SK-N-SH (cell line): Measurements from ENCODE around the gene HASPIN. TPM values are rescaled to one million over a fixed set of nuclear protein-coding genes. Genes with fewer than 3 reads are reported as not detected.

Source experiments
- CTCF ChIA-PET: fragments of 300-600, 350-600 bp; formaldehyde crosslinking; extraction: SDS; loops from one replicate; lab custom pipeline; 2021; lab: Yijun Ruan, JAX
- POLR2A ChIA-PET: fragments of 350-600 bp; sonication (Branson Sonifier 250); formaldehyde crosslinking; extraction: SDS; loops from one replicate; lab custom pipeline; 2020; ENCODE audit warnings: antibody characterized with exemption, inconsistent platforms; lab: Yijun Ruan, JAX
- DNase-seq: peaks from one replicate; pipeline ENCODE4 v3.0.0; 2012
- H2AFZ ChIP-seq: fragments of 200-600 bp; sonication (generic); 2 replicates; pipeline ENCODE4 v1.8.1; 2016; ENCODE audit warnings: antibody characterized with exemption, mild to moderate bottlenecking, low read depth
- H3F3A ChIP-seq: fragments of 200-600 bp; sonication (generic); replicated peaks from 2 replicates; pipeline ENCODE3; 2016; ENCODE audit warnings: antibody characterized with exemption, mild to moderate bottlenecking; ENCODE audit not compliant: insufficient read depth
- H3K27ac ChIP-seq, 2 experiments: fragments of 200-500 bp in 1 of 2; fragments of 200-600 bp in 1 of 2; sonication (Bioruptor generic) in 1 of 2; sonication (generic), shearing (Covaris generic) in 1 of 2; 2 replicates each; pipeline versions ENCODE4 v1.5.1 to v1.6.1; 2014 to 2016; ENCODE audit warnings: low read depth in 2 of 2, inconsistent platforms in 1 of 2, low read length in 1 of 2, mild to moderate bottlenecking in 1 of 2, mixed read lengths in 1 of 2
- H3K27me3 ChIP-seq: fragments of 200-600 bp; sonication (generic), shearing (Covaris generic); 2 replicates; pipeline ENCODE4 v1.6.1; 2016; ENCODE audit warnings: mixed run types; ENCODE audit not compliant: insufficient read depth
- H3K36me3 ChIP-seq, 2 experiments: fragments of 200-500 bp in 1 of 2; fragments of 200-600 bp in 1 of 2; sonication (Bioruptor generic) in 1 of 2; sonication (generic) in 1 of 2; replicated peaks in 1 of 2; 2 replicates each; pipeline versions ENCODE3 to v1.5.1; 2014 to 2016; ENCODE audit warnings: low read length in 1 of 2, mild to moderate bottlenecking in 1 of 2; ENCODE audit not compliant: insufficient read depth in 2 of 2, control insufficient read depth in 1 of 2
- H3K4me1 ChIP-seq, 2 experiments: fragments of 200-500 bp in 1 of 2; fragments of 200-600 bp in 1 of 2; sonication (Bioruptor generic) in 1 of 2; sonication (generic), shearing (Covaris generic) in 1 of 2; 2 replicates each; pipeline versions ENCODE4 v1.5.1 to v1.6.1; 2014 to 2016; ENCODE audit warnings: low read depth in 1 of 2, low read length in 1 of 2, mixed run types in 1 of 2; ENCODE audit not compliant: insufficient read depth in 2 of 2, control insufficient read depth in 1 of 2
- H3K4me2 ChIP-seq: fragments of 200-600 bp; sonication (generic), shearing (Covaris generic); 2 replicates; pipeline ENCODE4 v1.6.1; 2017; ENCODE audit warnings: mixed run types
- H3K4me3 ChIP-seq, 2 experiments: fragments of 200-500 bp in 1 of 2; fragments of 200-600 bp in 1 of 2; sonication (Bioruptor generic) in 1 of 2; sonication (generic), shearing (Covaris generic) in 1 of 2; 2 replicates each; pipeline versions ENCODE4 v1.5.1 to v1.8.1; 2014 to 2016; ENCODE audit warnings: low read depth in 2 of 2, inconsistent platforms in 1 of 2, low read length in 1 of 2, mild to moderate bottlenecking in 1 of 2, mixed read lengths in 1 of 2, moderate library complexity in 1 of 2
- H3K79me2 ChIP-seq: fragments of 200-600 bp; sonication (generic); 2 replicates; pipeline ENCODE4 v1.8.1; 2017; ENCODE audit warnings: mild to moderate bottlenecking; ENCODE audit not compliant: insufficient read depth
- H3K9ac ChIP-seq: fragments of 200-600 bp; sonication (generic); 2 replicates; pipeline ENCODE4 v1.6.1; 2017; ENCODE audit warnings: mixed run types
- H3K9me2 ChIP-seq: fragments of 200-600 bp; sonication (generic); 2 replicates; pipeline ENCODE4 v1.6.1; 2017; ENCODE audit warnings: mixed run types
- H3K9me3 ChIP-seq: fragments of 200-600 bp; sonication (generic); 2 replicates; pipeline ENCODE4 v1.6.1; 2017; ENCODE audit warnings: mixed run types, mild to moderate bottlenecking, moderate library complexity
- H4K20me1 ChIP-seq: fragments of 200-600 bp; sonication (generic); 2 replicates; pipeline ENCODE4 v1.6.1; 2017; ENCODE audit warnings: mild to moderate bottlenecking, mixed run types; ENCODE audit not compliant: insufficient read depth
- CHD2 ChIP-seq: fragments of 150-350 bp; IDR thresholded peaks from 2 replicates; pipeline ENCODE4 v1.6.1; 2018; ENCODE audit warnings: low read length; ENCODE audit not compliant: partially characterized antibody
- CTCF ChIP-seq: fragments of 200-600 bp; sonication (generic); IDR thresholded peaks from 2 replicates; pipeline ENCODE4 v1.6.1; 2017; ENCODE audit warnings: antibody characterized with exemption, mild to moderate bottlenecking, moderate library complexity
- EP300 ChIP-seq, 2 experiments: IDR thresholded peaks; 2 replicates each; pipeline versions ENCODE4 v1.4.0 to v1.6.1; 2012; ENCODE audit warnings: borderline replicate concordance in 1 of 2, low read depth in 1 of 2, low read length in 1 of 2
- EZH2phosphoT487 ChIP-seq: fragments of 200-600 bp; sonication (generic); IDR thresholded peaks from 2 replicates; pipeline ENCODE4 v1.6.1; 2017; ENCODE audit warnings: low read depth, mixed run types, mild to moderate bottlenecking, antibody characterized with exemption, moderate library complexity, borderline replicate concordance
- FOSL2 ChIP-seq: IDR thresholded peaks from 2 replicates; pipeline ENCODE4 v1.4.0; 2012; ENCODE audit warnings: low read depth, mild to moderate bottlenecking, moderate library complexity, borderline replicate concordance
- FOXJ3 ChIP-seq: sonication (generic); formaldehyde crosslinking; IDR thresholded peaks from 2 replicates; pipeline ENCODE4 v1.5.1; 2020; ENCODE audit warnings: mild to moderate bottlenecking, missing genetic modification reagents
- FOXM1 ChIP-seq: IDR thresholded peaks from 2 replicates; pipeline ENCODE4 v1.4.0; 2012; ENCODE audit warnings: low read depth, mild to moderate bottlenecking
- GABPA ChIP-seq: IDR thresholded peaks from 2 replicates; pipeline ENCODE4 v1.4.0; 2012; ENCODE audit warnings: low read depth, mild to moderate bottlenecking
- MEF2A ChIP-seq: IDR thresholded peaks from 2 replicates; pipeline ENCODE4 v1.4.0; 2012; ENCODE audit warnings: low read depth, borderline replicate concordance
- NRF1 ChIP-seq: IDR thresholded peaks from 2 replicates; pipeline ENCODE4 v1.6.1; 2012; ENCODE audit warnings: low read depth, mild to moderate bottlenecking, low read length
- PBX3 ChIP-seq: IDR thresholded peaks from 2 replicates; pipeline ENCODE4; 2012
- POLR2AphosphoS5 ChIP-seq: IDR thresholded peaks from 2 replicates; pipeline ENCODE4 v1.6.1; 2012; ENCODE audit warnings: low read depth, low read length
- RAD21 ChIP-seq: IDR thresholded peaks from 2 replicates; pipeline ENCODE4 v1.6.1; 2012; ENCODE audit warnings: mild to moderate bottlenecking, low read length
- SMC3 ChIP-seq: IDR thresholded peaks from 2 replicates; pipeline ENCODE4 v1.6.1; 2012; ENCODE audit warnings: low read depth, low read length, improper control_type of control experiment
- TAF1 ChIP-seq: IDR thresholded peaks from 2 replicates; pipeline ENCODE4 v1.6.1; 2012; ENCODE audit warnings: low read depth, mild to moderate bottlenecking, low read length, moderate library complexity, borderline replicate concordance
- USF1 ChIP-seq: IDR thresholded peaks from 2 replicates; pipeline ENCODE4 v1.4.0; 2012; ENCODE audit warnings: low read depth, borderline replicate concordance
- WGBS: methylation state at CpG from one replicate; pipeline ENCODE4 v1.1.6; 2017; ENCODE audit warnings: low lambda C conversion rate; 5-methylcytosine and 5-hydroxymethylcytosine counted together
- polyA plus RNA-seq, 3 experiments: library from polyadenylated mRNA; depleted of rRNA; stranded (reverse); fragments of >200 nt; gene quantifications; 2 replicates each; pipeline ENCODE4 v1.2.3, GENCODE V29; 2012
- TF ChIP-seq, protein P1 (sequence below): fragments of 150-350 bp; IDR thresholded peaks from 2 replicates; pipeline ENCODE4 v1.6.1; 2017; ENCODE audit warnings: antibody characterized with exemption, low read length, low read depth, borderline replicate concordance
- TF ChIP-seq, protein P2 (sequence below): fragments of 150-350 bp; IDR thresholded peaks from 2 replicates; pipeline ENCODE4 v1.6.1; 2016; ENCODE audit warnings: mild to moderate bottlenecking, low read depth, low read length

HASPIN gene
- polyA plus RNA-seq, 1 of the 3 experiments (the other 2 are of a cell fraction): 1.4 TPM

GRCh38 chr17:3715296-3715695 is 8.4 kb upstream of the HASPIN start:
- ChIA-PET POLR2A (no interaction called here), CTCF (interaction anchor here (1.0 kb wide), 1 partner anchor 20 kb away, joined by 3 read pairs; no protein-coding TSS in a partner anchor)

More at GRCh38 chr17:3715296-3715695, 8.4 kb upstream of the HASPIN start:
- H3K27me3 ChIP-seq: no peaks in the 10 kb centered on the region
- WGBS: 85% methylated on average over 8 of the region's 8 CpGs
- no peak overlapping the region for H3K4me3 ChIP-seq
- no peak for DNase-seq
- H3K36me3 ChIP-seq: peaks cover 39 to 42% of the 10 kb centered on the region in 2 experiments
- H3K9me3 ChIP-seq: no peaks in the 10 kb centered on the region
- no peak overlapping the region for H3K9ac ChIP-seq
- no peaks in the 10 kb centered on the region for H3K79me2 ChIP-seq
- H4K20me1 ChIP-seq: no peaks in the 10 kb centered on the region
- H3K9me2 ChIP-seq: no peaks in the 10 kb centered on the region
- no peak overlapping the region for H2AFZ ChIP-seq
- TF ChIP-seq CHD2: no peak
- no peak for TF ChIP-seq EP300 (IDR thresholded peaks at IDR 0.05; ENCODE audit: borderline replicate concordance in 1 of 2, low read depth in 1 of 2, low read length in 1 of 2)
- no peak for TF ChIP-seq PBX3
- TF ChIP-seq SMC3: no peak
- TF ChIP-seq, protein P1, sequence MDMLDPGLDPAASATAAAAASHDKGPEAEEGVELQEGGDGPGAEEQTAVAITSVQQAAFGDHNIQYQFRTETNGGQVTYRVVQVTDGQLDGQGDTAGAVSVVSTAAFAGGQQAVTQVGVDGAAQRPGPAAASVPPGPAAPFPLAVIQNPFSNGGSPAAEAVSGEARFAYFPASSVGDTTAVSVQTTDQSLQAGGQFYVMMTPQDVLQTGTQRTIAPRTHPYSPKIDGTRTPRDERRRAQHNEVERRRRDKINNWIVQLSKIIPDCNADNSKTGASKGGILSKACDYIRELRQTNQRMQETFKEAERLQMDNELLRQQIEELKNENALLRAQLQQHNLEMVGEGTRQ: no peak
- no peak for TF ChIP-seq CTCF
- no peak for TF ChIP-seq FOSL2
- TF ChIP-seq, protein P2, sequence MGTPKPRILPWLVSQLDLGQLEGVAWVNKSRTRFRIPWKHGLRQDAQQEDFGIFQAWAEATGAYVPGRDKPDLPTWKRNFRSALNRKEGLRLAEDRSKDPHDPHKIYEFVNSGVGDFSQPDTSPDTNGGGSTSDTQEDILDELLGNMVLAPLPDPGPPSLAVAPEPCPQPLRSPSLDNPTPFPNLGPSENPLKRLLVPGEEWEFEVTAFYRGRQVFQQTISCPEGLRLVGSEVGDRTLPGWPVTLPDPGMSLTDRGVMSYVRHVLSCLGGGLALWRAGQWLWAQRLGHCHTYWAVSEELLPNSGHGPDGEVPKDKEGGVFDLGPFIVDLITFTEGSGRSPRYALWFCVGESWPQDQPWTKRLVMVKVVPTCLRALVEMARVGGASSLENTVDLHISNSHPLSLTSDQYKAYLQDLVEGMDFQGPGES: no peak
- TF ChIP-seq FOXJ3 (CRISPR knock-in tag): no peak
- no peak for TF ChIP-seq TAF1
- TF ChIP-seq MEF2A: no peak
- no peak for TF ChIP-seq POLR2AphosphoS5
- TF ChIP-seq GABPA: no peak
- no peak for TF ChIP-seq EZH2phosphoT487
- no peak for TF ChIP-seq RAD21
- TF ChIP-seq FOXM1: no peak
- TF ChIP-seq USF1: no peak
- TF ChIP-seq NRF1: no peak
- TF ChIP-seq, all 33 proteins: peak for 0
- H3K27ac ChIP-seq: no peak overlapping the region
- peaks cover 0 to 11% of the 10 kb centered on the region in 2 experiments; a peak in 1 of 4 replicates for H3K4me1 ChIP-seq
- no peak overlapping the region for H3K4me2 ChIP-seq
- H3F3A ChIP-seq: peaks cover 13% of the 10 kb centered on the region
